GM12801 (cell line): ENCODE measurements around the gene ZNF512.

ENCODE experiments used
- CTCF ChIP-seq: IDR thresholded peaks from one replicate; pipeline ENCODE4 v1.5.1; 2011; ENCODE audit warnings: control low read depth; ENCODE audit not compliant: insufficient read length; ENCODE audit errors: extremely low read depth

The ZNF512 gene

GRCh38 chr2:27559228-27559627, 23.6 kb upstream of the ZNF512 start:
- no peak for TF ChIP-seq CTCF

- no peak for TF ChIP-seq CTCF
Measured at GRCh38 chr2:27561060-27561459, 21.8 kb upstream of the ZNF512 start.

GRCh38 chr2:27566628-27567027, 16.2 kb upstream of the ZNF512 start:
- TF ChIP-seq CTCF, result no peak

GRCh38 chr2:27569398-27569797, 13.4 kb upstream of the ZNF512 start:
- no peak for TF ChIP-seq CTCF

GRCh38 chr2:27571197-27571596, 11.6 kb upstream of the ZNF512 start:
- no peak for TF ChIP-seq CTCF

GRCh38 chr2:27571681-27572080, 11.2 kb upstream of the ZNF512 start:
- TF ChIP-seq CTCF, result no peak

GRCh38 chr2:27572439-27572838, 10.4 kb upstream of the ZNF512 start:
- no peak for TF ChIP-seq CTCF

GRCh38 chr2:27572998-27573429, 9.8 kb upstream of the ZNF512 start:
- no peak for TF ChIP-seq CTCF
